HepG2 (cell line): Measurements from ENCODE around the gene COL25A1.

Source experiments
- ISX ChIP-seq: sonication (generic); formaldehyde crosslinking; conservative IDR thresholded peaks from 2 replicates; pipeline ENCODE4 v1.5.0; 2020; ENCODE audit warnings: missing genetic modification reagents
- KLF9 ChIP-seq: IDR thresholded peaks from 2 replicates; pipeline ENCODE4 v1.6.1; 2016; ENCODE audit warnings: low read depth
- POLR2AphosphoS5 ChIP-seq: IDR thresholded peaks from 2 replicates; pipeline ENCODE4 v1.6.1; 2012; ENCODE audit warnings: low read depth, low read length
- ZXDC ChIP-seq: sonication (generic); formaldehyde crosslinking; IDR thresholded peaks from 2 replicates; pipeline ENCODE4 v1.5.0; 2020; ENCODE audit warnings: mild to moderate bottlenecking, missing genetic modification reagents

GRCh38 chr4:108763986-108764385, 538.5 kb downstream of the COL25A1 start:
- TF ChIP-seq ZXDC (CRISPR knock-in tag) = no peak
- TF ChIP-seq KLF9 (CRISPR knock-in tag) = no peak
- TF ChIP-seq POLR2AphosphoS5 = no peak
- no peak for TF ChIP-seq ISX (CRISPR knock-in tag)
